22Rv1 (cell line): ENCODE measurements around the gene AFP.

Source experiments
- H3K27ac ChIP-seq: fragments of 450-650 bp; 2 replicates; pipeline ENCODE4 v1.5.1; 2017
- ZFX ChIP-seq: fragments of 450-650 bp; IDR thresholded peaks from 2 replicates; pipeline ENCODE4 v1.6.1; 2017; ENCODE audit warnings: antibody characterized with exemption, borderline replicate concordance
- TF ChIP-seq, protein P1 (sequence below): fragments of 450-650 bp; IDR thresholded peaks from 2 replicates; pipeline ENCODE4 v1.5.1; 2017; ENCODE audit warnings: mild to moderate bottlenecking

Gene AFP

DNA sequence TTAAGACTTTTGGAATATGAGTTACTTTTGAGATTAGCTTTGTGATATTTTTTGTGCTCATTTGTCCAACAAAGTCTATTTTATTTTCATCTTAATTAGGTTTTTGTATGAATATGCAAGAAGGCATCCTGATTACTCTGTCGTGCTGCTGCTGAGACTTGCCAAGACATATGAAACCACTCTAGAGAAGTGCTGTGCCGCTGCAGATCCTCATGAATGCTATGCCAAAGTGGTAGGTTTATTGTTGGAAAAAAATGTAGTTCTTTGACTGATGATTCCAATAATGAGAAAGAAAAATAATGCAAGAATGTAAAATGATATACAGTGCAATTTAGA is 21.1 kb upstream of the AFP start:
- TF ChIP-seq, protein P1, sequence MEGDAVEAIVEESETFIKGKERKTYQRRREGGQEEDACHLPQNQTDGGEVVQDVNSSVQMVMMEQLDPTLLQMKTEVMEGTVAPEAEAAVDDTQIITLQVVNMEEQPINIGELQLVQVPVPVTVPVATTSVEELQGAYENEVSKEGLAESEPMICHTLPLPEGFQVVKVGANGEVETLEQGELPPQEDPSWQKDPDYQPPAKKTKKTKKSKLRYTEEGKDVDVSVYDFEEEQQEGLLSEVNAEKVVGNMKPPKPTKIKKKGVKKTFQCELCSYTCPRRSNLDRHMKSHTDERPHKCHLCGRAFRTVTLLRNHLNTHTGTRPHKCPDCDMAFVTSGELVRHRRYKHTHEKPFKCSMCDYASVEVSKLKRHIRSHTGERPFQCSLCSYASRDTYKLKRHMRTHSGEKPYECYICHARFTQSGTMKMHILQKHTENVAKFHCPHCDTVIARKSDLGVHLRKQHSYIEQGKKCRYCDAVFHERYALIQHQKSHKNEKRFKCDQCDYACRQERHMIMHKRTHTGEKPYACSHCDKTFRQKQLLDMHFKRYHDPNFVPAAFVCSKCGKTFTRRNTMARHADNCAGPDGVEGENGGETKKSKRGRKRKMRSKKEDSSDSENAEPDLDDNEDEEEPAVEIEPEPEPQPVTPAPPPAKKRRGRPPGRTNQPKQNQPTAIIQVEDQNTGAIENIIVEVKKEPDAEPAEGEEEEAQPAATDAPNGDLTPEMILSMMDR: no peak
- TF ChIP-seq ZFX: no peak
- no peak overlapping the region for H3K27ac ChIP-seq

DNA sequence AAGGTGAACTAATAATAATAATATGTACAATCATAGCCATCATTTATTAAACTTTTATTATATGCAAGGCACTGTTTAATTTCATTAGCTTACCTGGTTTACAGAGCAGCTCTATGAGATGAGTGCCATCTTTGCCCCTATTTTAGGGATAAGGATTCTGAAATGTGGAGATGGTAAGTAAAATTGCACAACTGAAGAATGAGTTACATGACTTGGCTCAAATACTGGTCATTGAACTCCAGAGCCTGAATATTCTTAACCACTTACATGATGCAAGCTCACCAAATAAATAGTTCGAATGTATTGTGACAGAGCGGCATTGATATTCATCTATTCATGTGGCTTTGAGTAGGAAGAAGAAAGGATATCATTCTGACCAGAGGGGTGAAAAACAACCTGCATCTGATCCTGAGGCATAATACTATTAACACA is 20.2 kb upstream of the AFP start:
- TF ChIP-seq, protein P1: no peak
- no peak for TF ChIP-seq ZFX
- H3K27ac ChIP-seq: no peak overlapping the region

DNA sequence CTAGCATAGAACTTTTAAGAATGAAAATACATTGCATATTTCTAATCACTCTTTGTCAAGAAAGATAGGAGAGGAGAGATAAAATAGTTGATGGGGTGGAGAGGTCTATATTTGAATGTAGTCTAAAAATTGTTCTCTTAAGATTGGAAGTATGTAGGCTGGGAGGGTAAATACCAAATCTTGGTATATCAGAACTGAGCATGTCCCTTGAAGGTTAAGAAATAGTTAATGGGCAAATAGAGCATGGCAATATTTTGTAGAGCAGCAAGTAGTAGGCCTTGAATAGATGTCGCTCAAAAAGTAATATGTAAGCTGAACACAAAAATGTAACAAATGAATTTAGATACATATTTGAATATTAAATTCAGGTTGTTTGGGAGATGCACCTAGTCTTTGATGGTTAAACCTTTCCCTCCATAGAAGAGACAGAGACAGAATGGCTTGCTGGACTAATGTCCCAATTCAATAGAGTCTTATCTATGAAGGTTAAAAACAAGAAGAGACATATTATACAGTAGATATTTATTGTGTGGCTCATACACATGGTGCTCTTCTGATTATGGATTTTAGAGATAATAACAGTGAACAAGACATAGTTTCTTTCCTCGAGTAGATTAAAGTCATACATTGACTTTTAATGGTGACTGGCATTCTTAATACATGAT is 19.5 kb upstream of the AFP start:
- H3K27ac ChIP-seq: no peak overlapping the region
- TF ChIP-seq ZFX: no peak
- TF ChIP-seq, protein P1: no peak

DNA sequence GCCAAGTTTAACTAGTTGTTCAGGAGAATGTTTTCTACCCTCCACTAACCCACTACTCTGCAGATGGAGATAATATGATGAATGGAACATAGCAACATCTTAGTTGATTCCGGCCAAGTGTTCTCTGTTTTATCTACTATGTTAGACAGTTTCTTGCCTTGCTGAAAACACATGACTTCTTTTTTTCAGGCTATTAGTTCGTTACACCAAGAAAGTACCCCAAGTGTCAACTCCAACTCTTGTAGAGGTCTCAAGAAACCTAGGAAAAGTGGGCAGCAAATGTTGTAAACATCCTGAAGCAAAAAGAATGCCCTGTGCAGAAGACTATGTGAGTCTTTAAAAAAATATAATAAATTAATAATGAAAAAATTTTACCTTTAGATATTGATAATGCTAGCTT is 18.7 kb upstream of the AFP start:
- no peak overlapping the region for H3K27ac ChIP-seq

DNA sequence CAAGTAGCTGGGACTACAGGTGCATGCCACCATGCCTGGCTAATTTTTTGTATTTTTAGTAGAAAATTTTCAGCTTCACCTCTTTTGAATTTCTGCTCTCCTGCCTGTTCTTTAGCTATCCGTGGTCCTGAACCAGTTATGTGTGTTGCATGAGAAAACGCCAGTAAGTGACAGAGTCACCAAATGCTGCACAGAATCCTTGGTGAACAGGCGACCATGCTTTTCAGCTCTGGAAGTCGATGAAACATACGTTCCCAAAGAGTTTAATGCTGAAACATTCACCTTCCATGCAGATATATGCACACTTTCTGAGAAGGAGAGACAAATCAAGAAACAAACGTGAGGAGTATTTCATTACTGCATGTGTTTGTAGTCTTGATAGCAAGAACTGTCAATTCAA is 18.0 kb upstream of the AFP start:
- no peak for TF ChIP-seq ZFX
- TF ChIP-seq, protein P1: no peak

More for the DNA sequence above, 18.7 kb upstream of the AFP start:
- no peak for TF ChIP-seq ZFX
- TF ChIP-seq, protein P1: no peak

DNA sequence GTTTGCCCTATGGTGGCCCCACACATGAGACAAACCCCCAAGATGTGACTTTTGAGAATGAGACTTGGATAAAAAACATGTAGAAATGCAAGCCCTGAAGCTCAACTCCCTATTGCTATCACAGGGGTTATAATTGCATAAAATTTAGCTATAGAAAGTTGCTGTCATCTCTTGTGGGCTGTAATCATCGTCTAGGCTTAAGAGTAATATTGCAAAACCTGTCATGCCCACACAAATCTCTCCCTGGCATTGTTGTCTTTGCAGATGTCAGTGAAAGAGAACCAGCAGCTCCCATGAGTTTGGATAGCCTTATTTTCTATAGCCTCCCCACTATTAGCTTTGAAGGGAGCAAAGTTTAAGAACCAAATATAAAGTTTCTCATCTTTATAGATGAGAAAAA is 17.3 kb upstream of the AFP start:
- no peak for TF ChIP-seq ZFX
- H3K27ac ChIP-seq: no peak overlapping the region

More for the DNA sequence above, 18.0 kb upstream of the AFP start:
- H3K27ac ChIP-seq: no peak overlapping the region

DNA sequence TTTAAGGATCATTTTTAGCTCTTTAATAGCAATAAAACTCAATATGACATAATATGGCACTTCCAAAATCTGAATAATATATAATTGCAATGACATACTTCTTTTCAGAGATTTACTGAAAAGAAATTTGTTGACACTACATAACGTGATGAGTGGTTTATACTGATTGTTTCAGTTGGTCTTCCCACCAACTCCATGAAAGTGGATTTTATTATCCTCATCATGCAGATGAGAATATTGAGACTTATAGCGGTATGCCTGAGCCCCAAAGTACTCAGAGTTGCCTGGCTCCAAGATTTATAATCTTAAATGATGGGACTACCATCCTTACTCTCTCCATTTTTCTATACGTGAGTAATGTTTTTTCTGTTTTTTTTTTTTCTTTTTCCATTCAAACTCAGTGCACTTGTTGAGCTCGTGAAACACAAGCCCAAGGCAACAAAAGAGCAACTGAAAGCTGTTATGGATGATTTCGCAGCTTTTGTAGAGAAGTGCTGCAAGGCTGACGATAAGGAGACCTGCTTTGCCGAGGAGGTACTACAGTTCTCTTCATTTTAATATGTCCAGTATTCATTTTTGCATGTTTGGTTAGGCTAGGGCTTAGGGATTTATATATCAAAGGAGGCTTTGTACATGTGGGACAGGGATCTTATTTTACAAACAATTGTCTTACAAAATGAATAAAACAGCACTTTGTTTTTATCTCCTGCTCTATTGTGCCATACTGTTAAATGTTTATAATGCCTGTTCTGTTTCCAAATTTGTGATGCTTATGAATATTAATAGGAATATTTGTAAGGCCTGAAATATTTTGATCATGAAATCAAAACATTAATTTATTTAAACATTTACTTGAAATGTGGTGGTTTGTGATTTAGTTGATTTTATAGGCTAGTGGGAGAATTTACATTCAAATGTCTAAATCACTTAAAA is 16.6 kb upstream of the AFP start:
- H3K27ac ChIP-seq: no peak overlapping the region
- TF ChIP-seq ZFX: no peak
- TF ChIP-seq, protein P1: no peak
